GM18858 (cell line): Measurements from ENCODE around the gene NAXD.
"Not testable (repeated sequence)": the region's sequence is repeated elsewhere in the genome, so short reads cannot be mapped to it uniquely, and the experiment has no call there.

ENCODE experiments used
- ATAC-seq: cut with Tn5 transposase; IDR thresholded peaks from one replicate; pipeline ENCODE4 v1.9.1; 2021; ENCODE audit not compliant: unreplicated experiment

NAXD gene

DNA sequence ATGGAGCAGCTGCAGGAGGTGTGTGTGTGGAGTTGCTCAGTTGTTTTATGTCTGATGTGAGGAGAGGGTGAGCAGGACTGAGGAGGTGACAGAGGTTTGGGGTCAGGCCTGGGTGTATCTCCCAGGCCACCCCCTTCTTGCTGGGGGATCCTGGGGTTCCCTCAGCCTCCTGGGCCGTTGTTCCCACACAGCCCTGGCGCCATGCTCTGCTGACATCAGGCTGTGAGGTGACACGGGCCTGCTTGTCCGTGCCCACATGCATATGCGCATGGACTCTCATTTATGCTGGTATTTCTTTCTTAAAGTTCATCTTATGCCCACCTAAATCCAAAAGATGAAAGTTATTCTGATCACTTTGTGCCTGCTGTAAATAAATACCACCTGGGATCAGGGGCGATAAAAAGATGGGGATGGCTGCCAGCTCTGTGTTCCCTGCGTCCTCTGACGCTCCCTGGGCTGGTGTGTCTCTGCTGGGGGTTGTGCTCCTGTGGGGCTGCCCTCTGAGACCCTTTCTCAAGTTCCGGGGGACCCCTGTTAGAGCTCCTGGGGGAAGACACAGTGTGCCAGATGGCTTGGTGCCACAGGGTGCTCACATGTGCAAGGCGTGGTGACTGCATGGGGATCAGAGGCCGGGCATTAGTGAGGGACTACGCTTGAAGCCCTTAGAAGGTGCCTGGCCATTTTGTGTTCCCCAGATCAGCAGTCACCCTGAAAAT lies 12.6 kb downstream of the NAXD start:
- no peak for ATAC-seq

- ATAC-seq: no peak
Observed at GRCh38 chr13:110628477-110628793, 13.1 kb downstream of the NAXD start.

GRCh38 chr13:110628952-110629701 lies 13.8 kb downstream of the NAXD start:
- no peak for ATAC-seq

- ATAC-seq: no peak
Observed at GRCh38 chr13:110629735-110630134, 14.4 kb downstream of the NAXD start.

GRCh38 chr13:110630566-110631119 lies 15.3 kb downstream of the NAXD start:
- no peak for ATAC-seq

- ATAC-seq: not testable (repeated sequence)
Observed at GRCh38 chr13:110632255-110632654, 16.9 kb downstream of the NAXD start.

DNA sequence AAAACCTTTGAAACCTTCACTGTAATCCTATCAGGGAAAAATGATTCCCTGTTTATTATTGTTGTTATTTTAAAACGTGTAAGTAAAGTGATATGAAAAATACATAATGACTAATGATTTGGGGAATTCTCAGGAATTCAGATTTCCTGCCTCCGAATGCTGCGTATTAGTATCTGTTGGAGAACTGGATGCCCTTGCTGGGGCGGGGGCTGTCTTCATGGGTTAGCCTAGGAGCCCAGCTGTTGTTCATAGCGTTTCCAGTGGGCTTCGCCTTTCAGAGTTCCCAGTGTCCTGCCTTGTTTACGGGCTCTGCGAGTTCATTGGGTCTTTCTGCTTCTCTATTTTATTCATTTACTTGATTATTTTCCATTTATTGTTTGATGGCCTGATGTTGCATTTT lies 18.4 kb downstream of the NAXD start:
- no peak for ATAC-seq

DNA sequence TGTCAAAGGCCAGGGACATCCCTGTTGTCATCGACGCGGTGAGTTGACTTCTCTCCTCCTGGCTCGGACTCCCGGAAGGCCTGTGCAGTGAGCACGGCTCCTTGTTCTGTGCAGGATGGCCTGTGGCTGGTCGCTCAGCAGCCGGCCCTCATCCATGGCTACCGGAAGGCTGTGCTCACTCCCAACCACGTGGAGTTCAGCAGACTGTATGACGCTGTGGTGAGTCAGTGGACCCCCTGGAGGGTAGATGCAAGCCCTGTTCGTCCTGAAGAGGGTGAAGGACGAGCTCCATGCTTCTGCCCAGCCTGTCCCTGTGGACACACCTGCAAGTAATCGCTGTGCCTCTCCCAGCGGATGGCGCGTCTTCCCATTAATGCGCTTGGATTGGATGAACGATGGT lies 19.2 kb downstream of the NAXD start:
- ATAC-seq: no peak

GRCh38 chr13:110635405-110636002 lies 20.2 kb downstream of the NAXD start:
- no peak for ATAC-seq

DNA sequence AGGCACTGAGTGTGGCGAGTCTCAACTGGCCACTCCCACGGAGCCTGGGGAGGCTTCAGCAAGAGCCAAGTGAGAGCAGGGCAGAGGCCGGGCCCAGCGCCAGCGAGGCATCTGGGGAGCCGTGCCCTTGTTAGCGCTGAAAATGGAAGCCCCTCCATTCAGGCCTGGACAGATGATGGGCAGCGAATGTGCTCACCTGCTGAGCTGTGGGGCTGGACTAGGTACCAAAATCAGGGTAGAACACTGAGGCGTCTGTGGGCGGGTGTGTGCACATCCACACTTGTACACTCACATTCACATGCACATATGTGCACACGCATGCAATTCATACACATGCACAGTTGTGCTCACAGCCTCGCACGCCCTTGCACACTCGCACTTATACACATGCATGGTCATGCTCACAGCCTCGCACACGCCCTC lies 20.7 kb downstream of the NAXD start:
- no peak for ATAC-seq

DNA sequence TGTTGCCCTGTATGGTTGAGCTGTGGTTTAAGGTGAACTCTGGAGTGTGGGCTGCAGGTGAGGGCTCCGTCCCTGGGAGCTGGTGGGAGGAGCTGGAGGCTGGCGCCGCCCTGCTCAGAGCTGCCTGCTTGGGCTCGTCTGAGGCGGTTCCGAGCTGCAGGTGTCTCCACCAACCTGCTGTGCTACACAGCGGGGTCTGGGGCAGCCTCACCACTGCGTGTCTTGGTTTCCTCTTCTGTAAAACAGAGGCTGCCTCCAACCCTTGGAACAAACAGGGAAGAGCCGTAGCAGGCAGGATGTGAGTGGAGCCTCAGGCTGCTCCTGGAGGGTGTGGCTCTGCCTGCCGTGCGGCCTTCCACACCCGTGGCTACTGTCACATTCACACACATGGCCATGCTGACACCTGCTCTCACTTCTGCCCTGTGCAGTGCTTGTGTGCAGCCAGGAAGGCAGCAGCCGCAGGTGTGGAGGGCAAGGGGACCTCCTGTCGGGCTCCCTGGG lies 21.4 kb downstream of the NAXD start:
- ATAC-seq: no peak

DNA sequence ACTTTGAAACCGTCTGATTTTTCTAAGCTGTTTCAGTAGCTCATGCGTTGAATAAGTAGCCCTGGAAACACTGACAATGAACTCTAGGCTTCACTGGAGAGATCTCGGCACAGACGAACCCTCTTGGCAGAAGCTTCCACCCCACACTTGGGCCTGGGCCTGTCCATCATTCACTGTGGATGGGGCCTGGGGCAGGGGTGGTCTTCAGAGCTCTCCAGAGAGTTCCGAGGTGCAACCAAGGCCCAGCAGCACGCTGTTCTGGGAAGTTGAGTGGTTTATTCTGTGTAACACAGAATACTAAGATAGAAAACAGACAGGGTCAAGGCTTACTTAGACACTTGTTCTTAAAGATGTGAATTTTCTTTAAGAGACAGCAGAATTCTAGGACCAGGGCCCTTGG lies 21.9 kb downstream of the NAXD start:
- no peak for ATAC-seq

DNA sequence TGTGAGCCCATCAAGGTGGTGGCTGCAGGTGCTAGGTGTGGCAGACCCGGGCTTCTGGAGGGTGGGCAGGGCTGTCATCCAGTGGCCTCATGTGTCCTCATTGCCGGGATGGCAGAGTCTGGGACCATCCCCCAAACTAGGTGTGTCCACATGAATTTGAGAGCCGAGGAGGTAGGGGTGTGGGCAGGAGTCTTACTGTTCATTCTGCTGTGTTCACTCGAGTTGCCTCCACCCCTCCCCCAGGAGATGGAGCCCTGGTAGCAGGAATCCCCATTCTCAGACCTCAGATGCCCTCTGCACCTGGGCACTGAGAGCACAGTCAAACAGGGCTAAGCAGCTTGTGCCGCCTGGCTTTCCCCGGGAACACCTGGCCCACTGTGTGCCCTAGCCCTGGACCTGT lies 22.4 kb downstream of the NAXD start:
- ATAC-seq: no peak

DNA sequence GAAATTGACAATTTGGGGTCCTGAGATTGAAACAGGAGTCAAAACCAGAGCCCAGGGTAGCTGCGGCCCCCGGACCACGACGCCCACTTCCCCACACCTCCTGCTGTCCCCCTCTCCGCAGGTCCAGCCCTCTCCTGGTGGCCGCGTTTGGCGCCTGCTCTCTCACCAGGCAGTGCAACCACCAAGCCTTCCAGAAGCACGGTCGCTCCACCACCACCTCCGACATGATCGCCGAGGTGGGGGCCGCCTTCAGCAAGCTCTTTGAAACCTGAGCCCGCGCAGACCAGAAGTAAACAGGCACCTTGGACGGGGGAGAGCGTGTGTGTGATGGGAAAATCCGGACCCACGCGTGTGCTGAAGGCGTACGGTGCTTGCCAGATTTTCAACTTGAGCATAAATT lies 22.9 kb downstream of the NAXD start:
- ATAC-seq: no peak

- ATAC-seq: no peak
Observed at GRCh38 chr13:110638814-110639806, 23.8 kb downstream of the NAXD start.

DNA sequence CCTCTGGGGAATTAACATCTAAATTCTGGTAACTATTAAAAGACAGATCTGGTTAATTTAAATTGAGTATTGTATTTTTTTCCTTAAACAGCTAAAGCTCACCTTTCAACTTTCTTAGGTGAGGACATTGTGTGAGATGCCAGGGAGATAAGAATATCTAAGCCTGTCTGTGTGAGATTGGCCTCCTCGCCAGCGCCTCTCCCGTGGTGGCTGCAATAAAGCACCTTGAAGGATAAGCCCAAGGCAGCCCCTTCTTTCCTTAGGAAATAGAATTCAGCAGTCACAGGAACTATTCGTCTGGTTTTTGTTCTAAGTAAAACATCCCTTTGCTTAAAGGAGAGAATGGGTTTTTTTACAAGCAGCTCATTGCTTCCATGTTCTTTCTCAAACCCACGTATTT lies 24.6 kb downstream of the NAXD start:
- no peak for ATAC-seq

GRCh38 chr13:110640591-110641029 lies 25.3 kb downstream of the NAXD start:
- no peak for ATAC-seq

DNA sequence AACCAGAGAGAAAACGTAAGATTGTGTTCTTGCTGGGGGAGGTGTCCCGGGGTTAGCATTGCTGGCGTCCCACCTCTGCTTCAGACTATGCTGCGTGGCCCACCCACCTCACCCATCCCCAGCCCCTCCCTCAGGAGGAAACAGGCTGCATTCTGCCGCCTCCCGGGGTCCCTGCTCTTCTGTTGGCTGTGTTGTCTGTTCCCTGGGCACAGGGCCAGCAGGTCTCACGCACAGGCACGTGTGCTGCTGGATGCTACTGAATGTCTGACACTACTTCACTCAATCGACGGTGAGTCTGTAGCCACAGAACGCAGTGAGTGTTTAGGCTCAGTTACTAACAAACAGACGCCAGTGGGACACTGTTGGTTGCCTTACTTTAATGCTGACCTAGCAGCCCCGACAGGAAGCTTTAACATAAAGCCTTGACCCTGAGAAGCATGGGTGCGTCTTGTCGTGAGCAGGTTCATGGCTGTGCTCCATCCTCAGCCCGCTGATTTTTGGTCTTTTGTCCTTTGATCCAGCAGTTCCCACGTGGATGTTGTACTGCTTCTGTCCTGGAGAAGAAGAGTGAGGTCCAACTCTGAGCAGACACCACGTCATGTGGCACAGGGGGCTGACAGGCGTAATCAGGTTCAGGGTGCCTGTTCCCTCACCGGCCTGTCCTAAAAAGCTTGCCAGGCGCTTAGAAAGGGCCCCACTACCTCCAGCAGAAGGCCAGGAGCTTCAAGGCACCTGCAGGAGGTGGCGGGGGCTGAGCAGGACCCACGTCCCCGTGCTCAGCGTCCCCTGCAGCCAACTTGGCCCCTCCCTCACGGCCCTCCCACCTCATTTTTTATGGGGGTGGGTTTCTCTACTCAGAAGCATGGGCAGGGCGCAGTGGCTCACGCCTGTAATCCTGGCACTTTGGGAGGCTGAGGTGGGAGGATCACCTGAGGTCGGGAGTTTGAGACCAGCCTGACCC lies 26.0 kb downstream of the NAXD start:
- no peak for ATAC-seq

GRCh38 chr13:110642291-110642981 lies 27.1 kb downstream of the NAXD start:
- no peak for ATAC-seq
